ENCODE results near the gene AP2B1.

DNA sequence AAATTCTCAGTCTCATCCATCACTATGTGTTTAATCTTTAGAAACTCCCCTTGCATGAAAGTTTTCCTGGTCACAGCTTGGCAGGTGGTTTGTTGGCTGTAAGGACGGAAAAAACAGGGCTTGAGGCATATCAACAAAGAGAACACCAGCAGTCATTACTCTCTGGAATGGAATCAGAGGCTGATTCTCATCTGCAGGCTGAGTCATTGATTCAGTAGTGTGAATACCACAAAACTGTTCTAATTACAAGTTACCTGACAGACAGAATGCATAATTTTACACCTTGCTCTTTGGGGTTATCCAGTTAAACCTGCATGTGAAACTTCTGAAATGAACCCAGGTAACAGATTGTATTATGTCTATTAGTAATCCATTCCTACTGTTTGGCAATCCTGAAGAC, 38.1 kb upstream of the AP2B1 start:
- no peak for TF ChIP-seq POLR2AphosphoS5 (IDR thresholded peaks at IDR 0.05)
- TF ChIP-seq, protein P1, sequence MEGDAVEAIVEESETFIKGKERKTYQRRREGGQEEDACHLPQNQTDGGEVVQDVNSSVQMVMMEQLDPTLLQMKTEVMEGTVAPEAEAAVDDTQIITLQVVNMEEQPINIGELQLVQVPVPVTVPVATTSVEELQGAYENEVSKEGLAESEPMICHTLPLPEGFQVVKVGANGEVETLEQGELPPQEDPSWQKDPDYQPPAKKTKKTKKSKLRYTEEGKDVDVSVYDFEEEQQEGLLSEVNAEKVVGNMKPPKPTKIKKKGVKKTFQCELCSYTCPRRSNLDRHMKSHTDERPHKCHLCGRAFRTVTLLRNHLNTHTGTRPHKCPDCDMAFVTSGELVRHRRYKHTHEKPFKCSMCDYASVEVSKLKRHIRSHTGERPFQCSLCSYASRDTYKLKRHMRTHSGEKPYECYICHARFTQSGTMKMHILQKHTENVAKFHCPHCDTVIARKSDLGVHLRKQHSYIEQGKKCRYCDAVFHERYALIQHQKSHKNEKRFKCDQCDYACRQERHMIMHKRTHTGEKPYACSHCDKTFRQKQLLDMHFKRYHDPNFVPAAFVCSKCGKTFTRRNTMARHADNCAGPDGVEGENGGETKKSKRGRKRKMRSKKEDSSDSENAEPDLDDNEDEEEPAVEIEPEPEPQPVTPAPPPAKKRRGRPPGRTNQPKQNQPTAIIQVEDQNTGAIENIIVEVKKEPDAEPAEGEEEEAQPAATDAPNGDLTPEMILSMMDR (IDR thresholded peaks at IDR 0.05) = no peak
